Osteocyte (in vitro differentiated cells): Measurements from ENCODE around the gene TAAR1. TPM values are rescaled to one million over a fixed set of nuclear protein-coding genes. Genes with fewer than 3 reads are reported as not detected.

Experiments used
- DNase-seq: peaks from one replicate; pipeline ENCODE4 v3.0.0; 2021; ENCODE audit warnings: mixed read lengths; ENCODE audit not compliant: unreplicated experiment; ENCODE audit errors: extremely low spot score
- H3K27ac Mint-ChIP-seq: one replicate; pipeline ENCODE4 v1.8.0; 2021; ENCODE audit warnings: mild to moderate bottlenecking, mixed read lengths; ENCODE audit not compliant: unreplicated experiment
- H3K27me3 Mint-ChIP-seq: one replicate; pipeline ENCODE4 v1.8.0; 2021; ENCODE audit warnings: mixed read lengths; ENCODE audit not compliant: unreplicated experiment
- H3K36me3 Mint-ChIP-seq: one replicate; pipeline ENCODE4 v1.8.0; 2021; ENCODE audit warnings: mixed read lengths; ENCODE audit not compliant: unreplicated experiment
- H3K4me1 Mint-ChIP-seq: one replicate; pipeline ENCODE4 v1.8.0; 2021; ENCODE audit warnings: mixed read lengths; ENCODE audit not compliant: unreplicated experiment
- H3K4me3 Mint-ChIP-seq: one replicate; pipeline ENCODE4 v1.8.0; 2021; ENCODE audit warnings: mild to moderate bottlenecking, moderate library complexity, mixed read lengths; ENCODE audit not compliant: unreplicated experiment
- H3K9me3 Mint-ChIP-seq: one replicate; pipeline ENCODE4 v1.8.0; 2021; ENCODE audit warnings: mixed read lengths; ENCODE audit not compliant: unreplicated experiment
- total RNA-seq: library from RNA; stranded (reverse); gene quantifications from 2 replicates; pipeline ENCODE4 v1.2.1, GENCODE V29; 2021
- TF ChIP-seq, protein P1 (sequence below): fragments of 200-600 bp; sonication (generic); IDR thresholded peaks from 2 replicates; pipeline ENCODE4 v1.5.0; 2021; ENCODE audit warnings: antibody characterized with exemption, mild to moderate bottlenecking, moderate library complexity

The TAAR1 gene
- total RNA-seq, 1 donor from 2014 or later = not detected

DNA sequence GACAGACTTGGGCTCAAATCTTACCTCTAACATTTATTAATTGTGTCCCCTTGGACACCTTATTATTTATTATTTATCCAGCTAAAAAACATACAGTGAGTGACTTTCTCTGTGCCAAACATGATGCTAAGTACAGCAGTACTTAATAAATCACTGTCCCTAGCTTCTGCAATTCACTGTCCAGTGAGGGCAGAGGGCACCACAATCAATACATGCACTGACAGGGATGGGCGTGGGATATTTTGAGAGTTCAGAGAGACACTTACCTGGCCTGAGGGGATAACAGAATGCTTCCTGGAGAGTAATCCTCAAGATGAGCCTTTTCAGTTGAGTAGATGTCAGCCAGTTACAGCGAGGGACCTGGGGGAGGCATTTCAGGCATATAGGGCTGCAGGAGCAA is 25.6 kb downstream of the TAAR1 start:
- peaks cover 4% of the 10 kb centered on the region for H3K9me3 Mint-ChIP-seq

DNA sequence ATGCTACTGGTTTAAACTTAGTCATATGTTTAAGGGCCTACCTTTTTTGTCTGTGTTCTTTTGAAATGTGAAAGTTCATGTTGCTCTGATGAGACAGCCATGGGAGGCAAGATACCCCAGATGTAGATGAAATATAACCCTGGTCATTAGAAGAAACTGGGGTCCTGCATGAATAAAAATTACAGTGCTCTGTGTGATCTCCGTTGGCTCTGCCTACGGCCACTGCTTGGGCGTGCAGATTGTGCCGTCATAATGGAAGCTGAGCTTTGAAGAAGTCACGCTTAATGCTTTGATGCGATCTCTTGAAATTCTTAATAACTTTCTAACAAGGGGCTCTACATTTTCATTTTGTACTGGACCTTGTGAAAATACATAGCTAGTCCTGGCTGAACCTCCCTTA is 34.8 kb downstream of the TAAR1 start, which contains the start of gene TAAR2:
Gene TAAR2, minus strand, starts transcription at position 101 of the 400 bp plus-strand sequence. Its CDS starts 0 bp downstream, at position 101.
- no peak for DNase-seq
- H3K27me3 Mint-ChIP-seq = peaks cover 51% of the 10 kb centered on the region
- H3K36me3 Mint-ChIP-seq = no peaks in the 10 kb centered on the region
- H3K4me1 Mint-ChIP-seq = no peaks in the 10 kb centered on the region
- H3K9me3 Mint-ChIP-seq = no peaks in the 10 kb centered on the region
- H3K27ac Mint-ChIP-seq = no peak within 1 kb of the TSS
- TF ChIP-seq, protein P1, sequence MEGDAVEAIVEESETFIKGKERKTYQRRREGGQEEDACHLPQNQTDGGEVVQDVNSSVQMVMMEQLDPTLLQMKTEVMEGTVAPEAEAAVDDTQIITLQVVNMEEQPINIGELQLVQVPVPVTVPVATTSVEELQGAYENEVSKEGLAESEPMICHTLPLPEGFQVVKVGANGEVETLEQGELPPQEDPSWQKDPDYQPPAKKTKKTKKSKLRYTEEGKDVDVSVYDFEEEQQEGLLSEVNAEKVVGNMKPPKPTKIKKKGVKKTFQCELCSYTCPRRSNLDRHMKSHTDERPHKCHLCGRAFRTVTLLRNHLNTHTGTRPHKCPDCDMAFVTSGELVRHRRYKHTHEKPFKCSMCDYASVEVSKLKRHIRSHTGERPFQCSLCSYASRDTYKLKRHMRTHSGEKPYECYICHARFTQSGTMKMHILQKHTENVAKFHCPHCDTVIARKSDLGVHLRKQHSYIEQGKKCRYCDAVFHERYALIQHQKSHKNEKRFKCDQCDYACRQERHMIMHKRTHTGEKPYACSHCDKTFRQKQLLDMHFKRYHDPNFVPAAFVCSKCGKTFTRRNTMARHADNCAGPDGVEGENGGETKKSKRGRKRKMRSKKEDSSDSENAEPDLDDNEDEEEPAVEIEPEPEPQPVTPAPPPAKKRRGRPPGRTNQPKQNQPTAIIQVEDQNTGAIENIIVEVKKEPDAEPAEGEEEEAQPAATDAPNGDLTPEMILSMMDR = no peak
- no peak within 1 kb of the TSS for H3K4me3 Mint-ChIP-seq

More for the DNA sequence above, 25.6 kb downstream of the TAAR1 start:
- Mint-ChIP-seq H3K4me3 (no peak overlapping the region), H3K27ac (no peak overlapping the region), H3K36me3 (no peaks in the 10 kb centered on the region), H3K4me1 (no peaks in the 10 kb centered on the region), H3K27me3 (peaks cover 66% of the 10 kb centered on the region)
- TF ChIP-seq, protein P1 = no peak
- DNase-seq = no peak

DNA sequence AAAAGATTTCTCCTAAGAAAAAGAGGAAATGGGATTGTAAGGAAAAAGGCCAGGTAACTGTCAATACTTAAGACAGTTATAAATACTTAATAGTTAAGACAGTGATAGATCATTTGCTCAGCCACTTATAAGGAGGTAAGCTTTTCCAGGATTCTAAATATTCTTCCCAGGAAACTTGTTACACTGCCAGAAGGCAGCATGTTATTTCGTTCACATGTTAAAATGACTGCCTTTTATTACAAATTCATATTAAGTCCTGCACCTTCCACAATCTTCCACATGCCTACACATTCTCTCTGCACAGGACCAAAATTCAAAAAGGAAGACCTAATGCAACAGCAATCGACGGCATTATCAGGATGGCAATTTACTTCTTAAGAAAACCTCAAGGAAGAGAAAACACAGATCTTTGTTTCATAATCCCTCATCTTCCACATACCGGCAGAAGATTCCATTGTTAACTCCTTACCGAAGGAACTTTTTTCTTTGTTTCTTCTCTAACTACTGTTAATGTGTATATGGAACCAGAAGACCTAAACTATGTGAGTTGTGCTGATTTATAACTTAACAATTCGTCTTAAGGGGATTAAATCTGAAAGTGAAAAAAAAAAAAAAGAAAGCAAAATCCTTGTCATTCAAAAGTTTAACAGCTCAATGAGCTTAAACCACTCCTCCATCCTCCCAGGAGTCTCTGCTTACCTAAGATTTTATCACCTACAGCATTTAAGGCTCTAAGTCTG is 35.7 kb downstream of the TAAR1 start:
- H3K9me3 Mint-ChIP-seq = no peaks in the 10 kb centered on the region
- TF ChIP-seq, protein P1 = no peak

DNA sequence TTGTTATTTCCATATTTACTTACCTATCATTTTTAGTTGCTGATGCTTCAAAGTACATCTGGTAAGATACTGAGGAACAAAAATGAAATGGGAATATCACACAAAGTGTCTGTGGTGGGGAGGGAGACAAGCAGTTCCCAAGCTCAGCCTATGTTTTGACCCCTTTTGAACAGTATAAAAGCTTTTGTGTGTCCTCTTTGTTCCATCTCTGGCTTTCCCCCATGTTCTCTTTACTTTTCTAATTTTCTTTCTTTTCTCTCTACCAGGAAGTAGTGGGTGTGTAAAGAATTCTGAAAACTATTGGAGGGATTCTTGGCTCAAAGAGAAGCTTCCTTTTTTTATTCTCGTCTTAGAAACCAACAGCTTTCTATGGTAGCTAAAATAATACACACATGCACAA is 42.3 kb downstream of the TAAR1 start:
- Mint-ChIP-seq H3K36me3 (no peaks in the 10 kb centered on the region), H3K27me3 (peaks cover 32% of the 10 kb centered on the region), H3K9me3 (no peaks in the 10 kb centered on the region), H3K4me3 (no peak overlapping the region), H3K4me1 (no peaks in the 10 kb centered on the region), H3K27ac (no peak overlapping the region)
- TF ChIP-seq, protein P1 = no peak
- DNase-seq = no peak

More for the DNA sequence above, 35.7 kb downstream of the TAAR1 start:
- no peaks in the 10 kb centered on the region for H3K36me3 Mint-ChIP-seq
- no peak overlapping the region for H3K27ac Mint-ChIP-seq
- no peaks in the 10 kb centered on the region for H3K4me1 Mint-ChIP-seq
- no peak overlapping the region for H3K4me3 Mint-ChIP-seq
- DNase-seq = no peak
- peaks cover 45% of the 10 kb centered on the region for H3K27me3 Mint-ChIP-seq

DNA sequence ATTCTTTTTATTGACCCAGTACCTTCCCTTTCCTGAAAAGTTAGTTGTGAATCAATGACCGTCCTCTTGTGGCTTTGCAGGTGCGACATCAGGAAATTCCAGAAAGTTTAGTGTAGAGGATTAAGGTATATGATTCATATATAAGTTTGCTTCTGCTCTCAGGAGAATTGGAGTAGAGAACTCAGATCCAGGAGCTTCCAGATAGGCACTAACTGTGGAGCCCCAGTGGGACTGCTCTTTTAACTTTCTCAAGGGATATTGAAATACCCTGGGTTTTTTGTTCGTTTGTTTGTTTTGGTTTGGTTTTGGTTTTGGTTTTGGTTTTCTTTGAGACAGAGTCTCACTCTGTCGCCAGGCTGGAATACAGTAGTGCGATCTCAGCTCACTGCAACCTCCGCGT is 44.4 kb downstream of the TAAR1 start:
- no peak for DNase-seq
- Mint-ChIP-seq H3K27me3 (peaks cover 25% of the 10 kb centered on the region), H3K27ac (no peak overlapping the region), H3K36me3 (no peaks in the 10 kb centered on the region), H3K4me3 (no peak overlapping the region), H3K4me1 (no peaks in the 10 kb centered on the region), H3K9me3 (no peaks in the 10 kb centered on the region)
- TF ChIP-seq, protein P1 = no peak
